Measurements from ENCODE around the gene BMI1. TPM values are rescaled to one million over a fixed set of nuclear protein-coding genes. Genes with fewer than 3 reads are reported as not detected.
A peak's percentile ranks its signal among the peaks of the same experiment; 100 is the strongest.

The BMI1 gene
- total and polyA plus RNA-seq, 2 of the 4 experiments (the other 2 are of a cell fraction), result 19.7 to 25.8 TPM

- peak overlapping the region; percentile 94 for H3K4me2 ChIP-seq (ENCODE audit: low read depth, low read length)
- H2BK20ac ChIP-seq (ENCODE audit: low read depth, low read length), result no peak overlapping the region
- H2AK5ac ChIP-seq (ENCODE audit: low read depth, low read length), result no peak overlapping the region; the same call in 1 of the 2 replicates
- ATAC-seq (ENCODE audit: low read depth) (no peak), DNase-seq (no peak)
- TF ChIP-seq ELK1 (IDR thresholded peaks at IDR 0.05; ENCODE audit: borderline replicate concordance, low read depth, low read length), result no peak
- no peak for TF ChIP-seq NFE2L2 (IDR thresholded peaks at IDR 0.05; ENCODE audit: low read depth, low read length)
- no peak for TF ChIP-seq POLR2A (IDR thresholded peaks at IDR 0.05; ENCODE audit: low read depth, low read length)
- TF ChIP-seq BHLHE40 (IDR thresholded peaks at IDR 0.05; ENCODE audit: low read depth, low read length), result no peak
- TF ChIP-seq RCOR1 (IDR thresholded peaks at IDR 0.05; ENCODE audit: insufficient replicate concordance, low read length), result no peak
- TF ChIP-seq FOS (IDR thresholded peaks at IDR 0.05; ENCODE audit: low read depth, low read length), result no peak
- no peak for TF ChIP-seq MXI1 (IDR thresholded peaks at IDR 0.05; ENCODE audit: borderline replicate concordance, low read depth, low read length)
- TF ChIP-seq CHD1 (IDR thresholded peaks at IDR 0.05; ENCODE audit: low read depth, low read length), result no peak
- no peak for TF ChIP-seq CTCF (conservative IDR thresholded peaks at IDR 0.05; ENCODE audit: low read depth, low read length)
- TF ChIP-seq CEBPB (IDR thresholded peaks at IDR 0.05; ENCODE audit: low read depth, low read length), result no peak
- TF ChIP-seq USF2 (IDR thresholded peaks at IDR 0.05; ENCODE audit: low read depth, low read length), result no peak
- no peak for TF ChIP-seq RFX5 (IDR thresholded peaks at IDR 0.05; ENCODE audit: low read depth, low read length)
- TF ChIP-seq SMC3 (IDR thresholded peaks at IDR 0.05; ENCODE audit: low read depth, low read length), result no peak
- no peak for TF ChIP-seq MAFK (IDR thresholded peaks at IDR 0.05; ENCODE audit: low read depth, low read length)
- peak overlapping the region; percentile 79 for H2AK9ac ChIP-seq (replicated peaks; ENCODE audit: low read depth, low read length, poor library complexity)
- H2BK120ac ChIP-seq (ENCODE audit: low read depth, low read length), result no peak overlapping the region
- peak overlapping the region; percentile 84; the same call in 1 of the 2 replicates for H3K23ac ChIP-seq (ENCODE audit: low read depth, low read length)
- H3K9ac ChIP-seq (ENCODE audit: low read depth, low read length), result peak overlapping the region; percentile 72
- 0 out of 2 replicates have a peak overlapping the region, but pooled peaks have one; percentile 9 for H3K4ac ChIP-seq (ENCODE audit: low read depth, low read length)
- BruUV-seq (replicated peaks), result no TSS peak
- dilution Hi-C loops (cut with HindIII; ENCODE audit: low sequenced_read_pairs, unreplicated experiment) (no loop called here), intact Hi-C loops (cut with micrococcal nuclease) (loop anchor here (10.0 kb wide), 1 partner anchor 233 kb away; no protein-coding TSS in a partner anchor), in situ Hi-C loops (cut with MboI; ENCODE audit: low sequenced_read_pairs) (loop anchor here (10.0 to 25.0 kb wide), 2 partner anchors 503 to 810 kb away; no protein-coding TSS in a partner anchor)
- 10% methylated on average over 2 of the region's 57 CpGs; no CpG with 5 or more reads in 1 of the 2 experiments for WGBS, 2 experiments (ENCODE audit: extremely low coverage in 2 of 2, insufficient read length in 1 of 2)
- no peaks in the 10 kb centered on the region for H3K36me3 ChIP-seq (ENCODE audit: control insufficient read depth, insufficient read depth, low read length)
- H3K9me3 ChIP-seq (ENCODE audit: control insufficient read depth, insufficient read depth, low read length), result 0 out of 2 replicates have a peak, but pooled peaks cover 3% of the 10 kb centered on the region
- H3K9me1 ChIP-seq (ENCODE audit: insufficient read depth, low read length), result no peaks in the 10 kb centered on the region; the same call in 1 of the 2 replicates
- H4K91ac ChIP-seq (ENCODE audit: insufficient read depth, low read depth, low read length), result no peak overlapping the region
- peak overlapping the region; percentile 67 for H2AFZ ChIP-seq (replicated peaks; ENCODE audit: low read length, poor library complexity)
- H2BK5ac ChIP-seq (ENCODE audit: low read depth, low read length, poor library complexity, severe bottlenecking), result no peak overlapping the region
- ChIA-PET CTCF (interaction anchor here (0.7 kb wide), 2 partner anchors 165 to 667 kb away, joined by 3 to 4 read pairs; no protein-coding TSS in a partner anchor), POLR2A (ENCODE audit: unreplicated experiment) (no interaction called here)
- no peak overlapping the region for H3K56ac ChIP-seq (ENCODE audit: extremely low read depth, insufficient read depth, low read length)
- H3K27ac ChIP-seq (ENCODE audit: insufficient read depth, low read length), result no peak overlapping the region; the same call in 1 of the 2 replicates
- H3K27me3 ChIP-seq (ENCODE audit: control insufficient read depth, insufficient read depth, low read length), result peaks cover 21% of the 10 kb centered on the region
- H3K79me1 ChIP-seq (ENCODE audit: low read depth in 1 of 2, low read length in 2 of 2), result peaks cover 27 to 30% of the 10 kb centered on the region in 2 experiments
- H3K4me3 ChIP-seq (ENCODE audit: insufficient read depth, low read depth, low read length), result peak overlapping the region; percentile 65
- no peak overlapping the region for H4K5ac ChIP-seq (ENCODE audit: low read depth, low read length)
- H4K20me1 ChIP-seq (ENCODE audit: insufficient read depth, low read length), result peaks cover 13% of the 10 kb centered on the region; the same call in 1 of the 2 replicates
- no peak overlapping the region for H3K18ac ChIP-seq (ENCODE audit: low read depth, low read length)
- H3K14ac ChIP-seq (replicated peaks; ENCODE audit: low read depth, low read length), result peak overlapping the region; percentile 61; the same call in 1 of the 2 replicates
- H3K4me1 ChIP-seq (ENCODE audit: control insufficient read depth, insufficient read depth, low read length), result no peaks in the 10 kb centered on the region; the same call in 1 of the 2 replicates
- no peak overlapping the region for H4K8ac ChIP-seq (ENCODE audit: low read depth in 2 of 2, low read length in 2 of 2)
- H2BK15ac ChIP-seq (ENCODE audit: low read depth, low read length), result no peak overlapping the region
These were observed 1.2 kb downstream of the BMI1 start for GRCh38 chr10:22321924-22322640.
